LHCN-M2 (cell line): ENCODE measurements around the gene BTRC. TPM values are rescaled to one million over a fixed set of nuclear protein-coding genes. Genes with fewer than 3 reads are reported as not detected.
"Not testable (repeated sequence)": the region's sequence is repeated elsewhere in the genome, so short reads cannot be mapped to it uniquely, and the experiment has no call there.

Experiments
- DNase-seq: peaks from one replicate; pipeline ENCODE4 v3.0.0-alpha.2; 2012; ENCODE audit warnings: low read depth
- total RNA-seq: library from RNA; depleted of rRNA; stranded (reverse); fragments of >200 nt; gene quantifications from 2 replicates; pipeline ENCODE4 v1.2.3, GENCODE V29; 2014; rRNA removed

Gene BTRC
- total RNA-seq, 1 experiment from 2014 or later = 8.3 TPM

- DNase-seq = no peak
Observed at GRCh38 chr10:101580486-101581399, 226.8 kb downstream of the BTRC start.

- DNase-seq = no peak
Observed at GRCh38 chr10:101585841-101586240, 231.9 kb downstream of the BTRC start.

GRCh38 chr10:101587725-101588653 lies 234.0 kb downstream of the BTRC start, which contains the start of the genes DPCD and POLL:
Gene DPCD (plus strand): TSS chr10:101588321. CDS start chr10:101588337, 16 bp downstream.
Gene POLL (minus strand): TSS chr10:101588257. CDS start chr10:101587360, 897 bp downstream.
- DNase-seq = peak; percentile 91

- peak; percentile 31 for DNase-seq
Observed at GRCh38 chr10:101588879-101589278, 234.9 kb downstream of the BTRC start.

- not testable (repeated sequence) for DNase-seq
Observed at GRCh38 chr10:101593331-101593730, 239.4 kb downstream of the BTRC start.

- DNase-seq = no peak
Observed at GRCh38 chr10:101595591-101596433, 241.8 kb downstream of the BTRC start.

GRCh38 chr10:101597091-101597900 lies 243.3 kb downstream of the BTRC start:
- no peak for DNase-seq

- no peak for DNase-seq
Observed at GRCh38 chr10:101601541-101601940, 247.6 kb downstream of the BTRC start.

- DNase-seq = peak; percentile 80
Observed at GRCh38 chr10:101602761-101603398, 248.9 kb downstream of the BTRC start.

Other genes starting within 250 kb of the BTRC start
- gene TLX1, start 222.9 kb upstream of the BTRC start, total RNA-seq = not detected in 2 replicates
- gene LBX1, start 124.7 kb upstream of the BTRC start, total RNA-seq = 1.7 TPM in 2 replicates
- gene POLL, start 234.1 kb downstream of the BTRC start, total RNA-seq = 9.4 and 10.2 TPM in 2 replicates
- 50.7 and 71.6 TPM in 2 replicates for gene DPCD, start 234.2 kb downstream of the BTRC start, total RNA-seq